Fibroblast of upper back skin (primary cell): Measurements from ENCODE around the gene CNTN5.

ENCODE experiments used
- DNase-seq: peaks from one replicate; pipeline ENCODE4 v3.0.0-alpha.2; 2013

The CNTN5 gene

DNA sequence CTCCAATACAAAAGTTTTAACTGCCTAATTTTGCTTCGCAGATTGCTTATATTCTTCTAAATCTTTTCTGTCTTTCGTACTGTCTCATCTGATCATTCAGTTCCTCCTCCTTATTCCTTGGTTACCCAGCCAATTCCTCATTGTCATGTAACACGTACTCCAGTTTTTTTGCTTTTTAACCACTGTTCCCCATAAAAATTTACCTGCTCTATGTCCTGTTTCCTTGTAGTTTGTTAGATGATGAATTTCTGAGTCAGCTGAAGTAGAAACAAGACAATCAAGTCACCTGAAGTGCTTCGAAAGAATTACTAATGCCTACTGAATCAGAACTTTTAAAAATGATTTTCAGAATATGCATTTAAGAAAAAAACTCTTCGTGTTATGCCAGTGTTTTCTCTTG, 150.6 kb downstream of the CNTN5 start:
- no peak for DNase-seq

DNA sequence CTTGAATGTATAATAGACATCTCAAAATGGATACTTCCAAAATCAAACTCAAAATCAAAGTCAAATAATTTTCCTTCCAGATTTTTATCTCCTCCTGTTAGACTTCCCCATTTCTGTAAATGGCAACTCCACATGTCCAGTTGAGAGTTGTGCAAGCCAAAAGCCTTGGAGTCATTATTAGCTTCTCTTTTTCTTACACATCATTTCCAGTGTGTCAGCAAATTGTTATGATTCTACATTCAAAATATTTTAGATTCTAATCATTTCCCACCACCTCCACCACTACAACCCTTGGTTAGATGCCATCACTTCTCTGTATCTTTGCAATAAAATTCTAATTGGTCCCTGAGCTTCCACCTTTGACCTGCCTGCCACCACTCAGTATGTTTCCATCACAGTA, 155.7 kb downstream of the CNTN5 start:
- no peak for DNase-seq

DNA sequence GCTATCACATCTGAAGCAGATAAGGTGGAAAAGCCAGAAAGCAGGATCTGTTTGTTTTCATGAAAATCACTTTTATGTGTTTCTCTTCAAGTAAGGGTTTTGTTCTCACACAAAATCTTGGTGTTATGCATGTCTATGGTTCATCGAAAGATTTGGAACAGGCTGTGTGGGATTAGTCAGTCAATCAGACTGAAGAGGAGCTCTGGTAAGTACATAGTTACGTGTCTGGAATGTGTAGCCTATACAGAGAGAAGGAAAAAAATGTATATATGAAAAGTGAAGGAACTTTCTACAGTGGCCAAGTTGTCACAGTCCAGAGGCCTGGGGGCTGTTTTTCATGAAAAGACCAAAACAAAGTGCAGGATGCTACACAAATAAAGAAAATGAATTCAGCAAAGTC, 156.7 kb downstream of the CNTN5 start:
- no peak for DNase-seq

DNA sequence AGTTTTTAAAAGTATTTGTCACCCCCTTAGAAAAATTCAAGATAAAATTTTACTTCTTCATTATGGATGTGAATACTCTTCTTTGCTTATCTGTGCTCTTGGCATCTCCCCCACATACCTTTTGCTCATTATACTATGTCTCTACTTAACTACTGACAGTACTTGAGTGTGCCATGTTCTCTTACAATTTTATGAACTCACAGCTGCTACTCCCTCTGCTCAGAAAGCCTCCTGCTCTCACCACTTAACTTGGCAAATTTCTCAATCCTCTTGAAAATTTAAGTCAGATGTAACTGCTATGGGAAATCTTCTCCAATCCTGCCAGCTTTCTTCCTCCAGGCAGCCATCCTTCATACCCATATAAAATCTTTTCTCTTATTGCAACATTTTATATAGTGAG, 163.4 kb downstream of the CNTN5 start:
- DNase-seq, result no peak

DNA sequence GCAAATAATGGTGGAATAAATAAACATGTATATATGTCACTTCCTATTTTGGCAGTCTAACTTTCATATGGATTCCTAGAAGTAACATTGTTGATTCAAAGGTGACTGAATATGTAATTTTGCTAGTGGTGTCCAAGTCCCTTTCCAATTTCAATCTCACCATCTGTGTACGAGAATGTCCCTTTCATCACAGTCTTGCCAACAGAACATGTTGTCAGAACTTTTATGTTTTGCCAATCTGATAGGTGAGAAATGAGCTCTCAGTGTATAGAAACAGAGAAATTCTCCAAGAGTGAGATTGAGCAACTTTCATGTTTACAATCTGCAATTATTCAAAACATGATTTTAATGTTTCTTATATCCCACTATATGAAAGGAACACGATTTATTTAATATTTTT, 167.5 kb downstream of the CNTN5 start:
- no peak for DNase-seq

DNA sequence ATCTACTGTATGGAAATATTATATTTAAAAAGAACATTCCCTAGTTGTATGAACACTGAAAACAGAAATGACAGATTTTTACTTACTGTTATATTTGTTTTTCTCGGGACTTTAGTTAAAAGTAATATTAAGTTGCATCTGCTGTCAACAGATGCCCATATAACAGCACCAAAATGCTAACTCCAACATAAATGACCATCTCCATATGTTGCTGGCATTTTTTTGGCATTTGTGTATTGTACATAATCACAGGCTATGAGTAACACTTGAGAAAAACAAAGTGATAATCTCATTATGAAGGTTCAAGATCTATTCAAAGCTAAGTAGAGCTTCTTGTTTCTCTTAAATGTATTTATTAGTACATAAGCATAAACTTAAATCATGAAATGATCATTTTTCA, 172.0 kb downstream of the CNTN5 start:
- DNase-seq, result no peak

DNA sequence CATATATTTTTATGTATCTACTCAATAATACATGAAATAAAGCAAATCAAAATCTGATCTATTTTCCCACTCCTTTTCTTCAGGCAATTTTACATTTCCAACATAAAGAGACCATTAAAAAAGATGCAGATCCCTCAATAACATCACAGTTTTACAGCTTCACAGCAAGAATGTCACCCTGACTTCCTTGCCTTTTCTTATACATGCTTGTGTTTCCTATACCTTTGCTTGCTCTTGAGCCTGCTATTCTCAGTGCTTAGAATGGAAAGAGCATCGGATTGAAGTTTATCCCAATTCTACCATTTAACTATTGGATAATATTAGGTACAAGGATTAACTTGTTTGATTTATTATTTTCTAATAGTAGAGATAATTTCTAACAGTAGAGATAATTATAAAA, 176.7 kb downstream of the CNTN5 start:
- DNase-seq, result no peak

DNA sequence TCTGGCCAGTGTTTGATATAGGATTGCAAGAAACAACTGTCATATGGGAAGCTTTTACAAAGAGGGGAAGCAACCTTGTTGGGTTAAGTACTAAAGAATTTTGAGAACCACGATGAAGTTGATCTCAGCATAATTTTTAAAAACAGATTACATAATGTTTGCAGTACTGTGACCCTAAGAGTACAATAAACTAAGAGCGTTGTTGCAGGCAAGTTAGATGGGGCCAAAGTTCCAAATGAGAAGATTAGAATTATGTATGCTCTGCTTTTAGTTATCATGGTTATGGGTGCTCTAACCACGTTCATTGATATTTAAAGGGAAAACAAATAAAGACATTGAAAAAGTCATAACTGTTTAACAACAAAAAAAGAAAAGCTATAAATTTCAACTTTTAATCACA, 177.5 kb downstream of the CNTN5 start:
- no peak for DNase-seq

DNA sequence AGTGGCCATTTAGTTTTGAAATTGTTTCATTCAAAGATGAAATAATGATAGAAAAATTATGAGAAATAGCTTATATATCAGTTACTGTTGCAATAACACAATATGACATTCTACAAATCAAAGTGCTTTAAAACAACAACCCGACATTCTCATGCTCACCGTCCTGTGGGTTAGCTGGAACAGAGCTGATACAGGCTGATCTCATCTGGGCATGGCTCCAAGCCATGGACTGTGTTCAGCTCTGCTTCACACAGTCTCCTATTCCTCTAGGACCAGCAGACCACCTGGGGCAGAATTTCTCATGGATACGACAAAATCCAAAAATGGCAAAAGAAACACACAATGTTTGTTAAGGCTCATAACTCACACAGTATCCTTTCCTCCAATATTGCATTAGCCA, 178.6 kb downstream of the CNTN5 start:
- DNase-seq, result peak; percentile 3

DNA sequence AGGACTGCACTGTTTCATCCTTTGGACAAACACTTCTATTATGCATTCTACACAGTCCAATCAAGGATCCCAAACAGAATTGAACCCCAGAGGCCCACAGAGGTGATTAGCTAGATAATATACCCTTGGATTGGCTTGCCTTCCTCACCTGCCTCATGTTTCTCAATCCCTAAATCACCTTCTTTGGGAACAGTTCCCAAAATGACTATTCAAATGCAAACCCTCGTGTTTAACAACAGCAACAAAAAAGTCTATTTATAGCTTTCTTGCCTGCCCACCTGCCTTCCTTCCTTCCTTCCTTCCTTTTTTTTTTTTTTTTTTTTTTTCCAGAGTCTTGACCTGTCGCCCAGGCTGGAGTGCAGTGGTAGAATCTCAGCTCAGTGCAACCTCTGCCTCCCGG, 180.0 kb downstream of the CNTN5 start:
- no peak for DNase-seq

DNA sequence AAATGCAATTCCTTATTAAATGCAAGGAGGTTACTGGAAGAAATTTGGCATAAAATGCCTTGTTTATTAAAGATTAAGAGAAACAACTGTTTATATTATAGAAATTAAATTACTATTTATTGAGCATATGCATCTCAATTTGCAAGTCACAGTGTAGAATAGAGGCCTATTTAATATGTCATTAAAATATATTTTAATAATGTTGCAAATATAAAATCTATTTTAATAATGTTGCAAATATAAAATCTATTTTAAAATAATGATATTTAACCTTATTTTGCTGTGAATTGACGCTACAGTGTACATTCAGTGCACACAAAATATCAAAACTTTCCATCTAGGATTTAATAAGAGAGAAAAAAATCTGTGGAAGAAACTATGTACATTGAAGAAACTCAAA, 188.1 kb downstream of the CNTN5 start:
- DNase-seq, result no peak

DNA sequence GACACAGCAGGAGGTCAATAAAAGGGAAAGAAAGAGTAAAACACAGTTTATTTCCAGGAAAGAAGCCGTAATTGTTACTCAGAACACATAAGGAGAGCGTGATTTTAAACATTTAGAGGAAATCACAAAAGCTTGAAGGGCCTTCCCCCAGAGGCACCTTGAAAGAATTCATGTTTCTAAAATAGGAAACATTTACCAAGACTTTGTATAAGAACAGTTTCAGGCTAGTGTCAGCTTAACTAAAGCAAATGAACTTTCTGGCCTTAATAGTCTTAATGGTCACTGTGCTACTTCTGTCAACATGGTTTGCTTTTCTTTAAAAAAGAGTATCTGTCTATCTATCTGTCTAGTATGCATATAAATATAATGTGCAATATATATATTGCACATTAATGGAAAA, 208.8 kb downstream of the CNTN5 start:
- DNase-seq, result no peak

DNA sequence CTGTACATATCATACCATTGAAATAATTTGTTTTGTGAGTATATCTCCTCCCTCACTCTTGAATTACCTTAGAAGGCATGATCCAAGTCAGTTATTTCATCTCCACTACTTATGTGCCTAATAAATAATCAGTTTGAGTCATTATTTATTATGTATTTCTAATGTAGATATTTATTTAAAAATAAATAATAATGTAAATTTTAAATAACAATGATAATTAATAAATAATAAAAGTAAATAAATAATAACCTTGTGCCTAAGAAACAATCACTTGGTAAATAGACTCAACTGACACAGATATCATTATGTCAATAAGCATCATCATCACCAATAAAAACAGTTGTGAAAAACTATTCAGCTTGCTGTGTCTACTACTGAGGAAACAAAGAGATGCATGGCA, 213.8 kb downstream of the CNTN5 start:
- DNase-seq, result no peak

DNA sequence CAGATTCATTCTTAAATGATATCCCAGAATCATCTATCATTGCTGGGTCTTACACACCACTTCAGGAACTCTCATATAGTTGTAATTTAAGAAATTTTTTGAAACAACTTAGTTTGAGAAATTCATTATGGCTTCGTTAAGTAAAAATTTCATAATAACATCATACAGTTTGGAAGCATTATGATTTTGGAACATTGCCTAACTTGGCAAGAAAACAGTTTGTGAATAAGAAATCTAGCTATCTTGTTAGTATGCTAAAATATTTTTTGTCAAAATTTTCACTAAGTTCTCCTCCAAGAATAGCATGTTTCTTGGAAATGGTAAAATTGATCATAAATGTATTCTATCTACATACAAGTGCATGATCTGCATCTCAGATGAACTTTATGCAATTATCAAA, 217.7 kb downstream of the CNTN5 start:
- no peak for DNase-seq

DNA sequence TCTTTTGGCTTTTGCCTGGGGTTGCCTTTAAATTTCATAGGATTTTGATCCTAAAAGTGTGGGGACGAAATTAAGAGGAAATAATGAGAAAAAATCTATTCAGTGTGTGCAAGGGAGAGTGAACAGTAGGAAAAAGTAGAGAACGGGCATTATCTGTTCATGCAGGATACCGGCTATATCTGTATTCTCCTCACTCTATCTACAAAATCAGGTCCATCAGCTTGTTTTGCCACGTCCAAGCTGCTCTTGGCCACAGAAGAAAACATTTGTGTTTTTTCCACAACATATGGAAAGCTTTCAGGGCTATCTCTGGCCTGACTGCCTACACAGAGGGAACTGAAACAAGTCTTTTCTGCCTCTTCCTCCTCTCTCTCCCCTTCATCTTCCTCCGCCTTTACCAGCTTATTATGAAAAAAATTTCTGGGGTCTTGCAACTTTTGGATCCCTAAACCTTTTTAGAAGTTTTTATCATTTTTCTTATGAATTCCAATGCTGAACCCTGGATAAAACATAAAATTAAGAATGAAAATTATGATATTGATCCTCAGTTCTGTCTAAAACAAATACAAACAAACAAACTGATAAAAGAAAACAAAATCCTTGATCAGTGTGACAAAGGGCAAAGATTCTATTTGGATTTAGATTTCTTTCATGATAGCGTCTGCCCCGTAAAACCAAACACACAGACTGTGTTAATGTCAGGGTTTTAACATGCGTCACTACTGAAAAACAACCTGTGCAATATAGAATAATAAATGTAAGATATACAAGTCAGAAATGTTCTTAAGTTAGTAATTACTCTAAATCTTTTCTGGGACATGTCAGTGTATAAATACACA, 219.7 kb downstream of the CNTN5 start:
- DNase-seq, result no peak

DNA sequence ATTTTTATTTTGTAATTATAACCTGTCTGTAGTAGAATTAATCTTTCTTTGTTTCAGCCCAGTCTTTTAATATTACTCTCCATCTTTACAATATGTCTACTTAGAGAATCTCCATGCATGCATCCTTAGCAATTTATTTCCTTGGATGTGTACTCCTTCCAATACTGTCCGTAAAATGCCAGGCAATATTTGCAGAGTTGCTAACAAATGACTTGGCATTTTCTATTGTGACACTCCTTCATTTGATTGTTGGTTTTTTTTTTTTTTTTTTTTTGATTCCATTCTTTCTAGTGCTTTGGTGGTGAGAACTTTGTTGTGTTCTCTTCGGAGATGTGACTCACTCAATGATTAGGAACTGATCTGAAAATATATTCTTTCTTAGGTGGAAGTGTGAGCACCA, 220.3 kb downstream of the CNTN5 start:
- DNase-seq, result no peak

DNA sequence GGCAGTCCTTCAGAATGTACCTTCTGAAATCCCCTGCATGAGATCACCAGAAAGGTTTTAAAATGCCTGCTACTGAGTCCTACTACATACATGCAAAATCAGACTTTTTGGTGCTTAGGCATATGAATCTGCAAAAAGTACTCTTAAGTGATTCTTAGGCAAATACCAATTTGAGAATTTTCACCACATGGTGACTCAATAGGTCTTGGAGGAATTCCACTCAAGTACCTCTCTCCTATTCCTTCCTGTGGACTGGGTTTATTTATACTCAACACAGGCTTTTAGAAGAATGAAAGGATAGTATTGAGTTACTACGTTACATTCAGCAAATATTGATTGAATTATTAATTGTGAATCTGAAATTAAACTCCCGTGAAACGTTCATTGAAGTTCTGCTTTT, 223.9 kb downstream of the CNTN5 start:
- DNase-seq, result no peak

DNA sequence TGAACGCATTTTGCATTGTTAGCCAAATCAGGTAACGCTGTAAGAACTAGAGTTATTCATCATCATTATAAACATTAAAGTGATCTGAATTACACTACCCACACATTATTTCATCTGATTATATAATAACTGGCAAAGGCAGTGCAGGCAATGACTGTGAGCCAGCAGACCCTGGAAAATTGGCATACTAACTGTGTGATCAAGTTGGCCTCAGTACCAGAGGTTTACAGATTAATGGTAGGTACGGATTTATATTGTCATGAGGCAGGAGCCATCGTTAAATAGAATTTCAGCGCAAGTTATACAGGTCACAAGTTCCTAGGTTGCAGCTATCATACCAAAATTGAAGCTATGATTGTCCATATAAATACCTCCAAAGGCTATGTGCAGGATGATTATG, 225.4 kb downstream of the CNTN5 start:
- DNase-seq, result no peak

DNA sequence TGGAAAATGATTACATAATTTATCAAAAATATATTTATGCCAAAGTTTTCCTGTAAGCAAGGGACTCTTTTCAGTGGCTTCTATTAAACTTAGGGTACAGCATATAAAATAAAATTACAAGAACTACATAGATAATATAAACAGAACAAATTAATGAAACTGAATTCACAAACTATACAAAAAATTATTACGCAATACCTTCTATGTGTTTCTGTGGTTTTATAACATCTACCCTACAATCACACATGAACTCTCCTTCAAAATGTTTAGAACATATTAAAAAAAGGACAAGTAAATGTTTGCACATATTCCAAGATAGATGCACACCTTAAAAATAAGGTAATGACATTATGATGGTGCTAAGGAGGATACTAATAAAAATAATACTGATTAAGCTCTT, 235.9 kb downstream of the CNTN5 start:
- no peak for DNase-seq

DNA sequence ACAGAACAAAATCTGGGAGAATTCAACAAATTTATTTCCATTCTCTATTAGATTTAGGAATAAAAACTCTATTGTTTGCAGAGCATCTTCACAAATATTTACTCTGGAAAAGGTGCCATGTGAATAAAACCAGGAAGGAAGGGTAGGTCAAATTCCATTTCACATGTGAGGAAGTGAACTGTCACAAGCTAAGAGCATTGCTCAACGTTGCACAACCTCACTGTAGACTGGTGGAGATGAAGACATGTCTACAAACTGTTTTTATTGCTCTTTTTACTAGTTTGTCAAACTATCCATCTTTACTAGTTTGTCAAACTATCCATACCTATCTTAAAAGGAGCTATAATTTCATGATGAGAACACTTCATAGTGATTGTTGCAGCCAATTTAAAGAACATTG, 236.4 kb downstream of the CNTN5 start:
- no peak for DNase-seq

DNA sequence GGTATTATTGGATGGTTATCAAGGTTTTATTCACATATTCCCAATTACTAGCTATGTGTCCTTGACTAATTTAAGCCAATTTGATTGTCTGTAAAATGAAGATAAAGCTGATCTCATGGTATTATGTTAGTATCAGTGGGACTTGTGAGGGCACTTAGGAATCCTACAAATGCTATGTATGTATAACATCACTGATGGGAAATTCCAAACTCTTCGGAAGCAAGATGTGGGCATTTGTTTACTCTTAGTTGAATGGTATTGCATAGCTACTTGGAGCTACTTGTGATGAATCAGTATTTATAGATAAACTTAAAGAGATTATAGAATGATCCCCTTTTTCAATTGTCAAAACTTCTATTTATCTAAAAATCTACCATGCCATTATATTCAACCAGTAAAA, 239.9 kb downstream of the CNTN5 start:
- no peak for DNase-seq

DNA sequence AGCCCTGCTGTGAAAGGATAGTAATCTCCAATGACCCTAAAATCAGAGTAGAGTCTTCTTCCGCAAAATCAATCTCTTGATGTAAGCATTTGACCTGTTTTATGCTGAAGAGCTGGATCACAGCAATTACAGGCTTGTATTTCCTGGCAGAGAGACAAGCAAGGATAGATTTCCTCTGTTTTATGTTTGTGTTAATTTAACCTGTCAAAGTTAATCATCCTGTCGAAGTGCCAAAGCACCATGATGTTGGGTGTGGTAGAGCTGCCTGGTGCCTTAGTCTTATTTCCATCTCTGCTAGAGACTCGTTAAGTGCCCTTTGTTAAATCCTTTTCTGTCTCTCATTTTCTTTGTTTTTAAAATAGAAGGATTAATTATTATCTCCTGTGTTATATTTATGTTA, 248.1 kb downstream of the CNTN5 start:
- DNase-seq, result no peak

DNA sequence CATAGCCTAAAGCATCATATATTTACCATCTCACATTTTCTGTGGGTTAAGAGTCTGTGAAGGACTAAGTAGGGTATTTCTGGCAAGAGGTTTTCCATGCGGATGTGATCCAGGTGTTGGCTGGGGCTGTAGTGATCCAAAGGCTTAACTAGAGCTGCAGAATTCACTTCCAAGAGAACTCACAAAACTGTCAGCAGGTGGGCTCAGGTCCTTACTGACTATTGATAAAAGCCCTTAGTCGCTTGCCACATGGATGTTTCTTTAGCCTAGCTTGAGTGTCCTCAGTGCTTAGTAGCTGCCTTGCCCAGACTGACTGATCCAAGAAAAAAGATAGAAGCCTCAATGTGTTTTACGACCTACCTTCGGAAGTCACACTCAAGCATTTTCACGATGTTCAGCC, 250.8 kb downstream of the CNTN5 start:
- no peak for DNase-seq

DNA sequence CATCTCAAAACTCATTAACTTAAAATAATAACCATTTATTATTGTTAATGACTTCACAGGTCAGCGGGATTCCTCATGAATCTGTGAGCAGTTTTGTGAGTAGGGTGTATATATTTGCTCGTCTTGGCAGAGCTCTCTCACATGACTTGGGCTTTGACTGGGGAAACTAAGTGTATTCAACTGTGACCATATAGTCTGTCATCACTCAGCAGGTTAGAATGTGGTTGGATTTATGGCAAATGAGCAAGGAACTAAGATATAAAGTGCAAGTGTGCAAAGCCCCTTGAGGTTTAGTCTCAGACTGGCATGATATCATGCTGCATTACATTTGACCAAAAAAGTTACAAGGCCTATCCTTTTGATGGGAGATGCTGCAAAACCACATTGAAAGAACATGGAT, 254.8 kb downstream of the CNTN5 start:
- DNase-seq, result peak; percentile 39

DNA sequence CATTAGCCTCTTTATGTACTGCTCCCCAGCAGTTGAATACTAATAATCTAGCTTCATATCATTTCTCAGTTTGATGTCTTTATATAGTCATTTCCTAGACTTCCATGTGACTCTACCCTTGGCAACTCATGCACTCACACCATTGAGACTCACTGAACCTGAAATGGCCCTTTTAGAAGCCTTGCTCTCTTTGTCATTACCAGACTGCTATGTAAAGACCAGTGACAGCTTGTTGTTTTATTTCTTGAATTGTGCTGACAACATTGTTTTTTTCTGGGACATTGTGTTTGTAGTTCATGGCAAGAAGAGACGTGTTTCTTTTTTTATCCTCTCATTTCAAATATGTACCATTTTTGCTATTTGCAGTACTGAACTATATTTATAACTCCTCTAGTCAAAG, 256.5 kb downstream of the CNTN5 start:
- no peak for DNase-seq

DNA sequence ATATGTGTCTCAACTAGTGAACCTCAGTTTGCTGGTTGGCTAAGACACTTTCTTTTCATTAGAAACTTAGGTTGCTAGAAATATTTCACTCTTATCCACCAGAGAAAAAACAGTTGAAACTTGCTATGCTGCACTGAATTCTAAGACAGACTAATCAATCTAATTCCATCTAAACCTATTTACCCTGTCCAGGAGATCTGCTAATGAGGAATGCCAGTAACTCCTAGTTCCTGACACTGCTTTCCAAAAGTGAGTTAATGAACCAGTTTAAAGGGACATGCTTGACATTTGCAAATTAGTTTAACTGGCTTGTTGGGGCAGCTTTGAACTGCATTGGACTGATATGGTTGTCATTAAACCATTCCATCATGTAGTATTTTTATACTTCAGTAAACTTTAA, 258.5 kb downstream of the CNTN5 start:
- no peak for DNase-seq
